Aorta (tissue), 5 donors: ENCODE measurements around the gene LMTK2. TPM values are rescaled to one million over a fixed set of nuclear protein-coding genes. Genes with fewer than 3 reads are reported as not detected.

Experiments
- ATAC-seq: fragments of 200-7000 bp; cut with Tn5 transposase; one replicate; pipeline ENCODE4 v1.9.1; 2022; ENCODE audit warnings: moderate library complexity; ENCODE audit not compliant: low FRiP score
- DNase-seq, 2 donors: peaks; one replicate each; pipeline ENCODE4 v3.0.0-alpha.2; 2020
- H3K27ac ChIP-seq, 2 donors: one replicate each; pipeline ENCODE4 v1.5.1; 2013; ENCODE audit warnings: low read length in 2 of 2, mild to moderate bottlenecking in 2 of 2, moderate library complexity in 2 of 2, control low read depth in 1 of 2, inconsistent platforms in 1 of 2, low read depth in 1 of 2
- H3K27me3 ChIP-seq, 2 donors: one replicate each; pipeline ENCODE4 v1.6.1; 2013; ENCODE audit warnings: control low read depth in 1 of 2, low read length in 1 of 2, mild to moderate bottlenecking in 1 of 2, moderate library complexity in 1 of 2; ENCODE audit not compliant: insufficient read depth in 2 of 2, control insufficient read depth in 1 of 2
- H3K36me3 ChIP-seq, 2 donors: one replicate each; pipeline ENCODE4 v1.6.1; 2013; ENCODE audit warnings: control low read depth in 1 of 2, low read length in 1 of 2, mild to moderate bottlenecking in 1 of 2; ENCODE audit not compliant: insufficient read depth in 2 of 2, control insufficient read depth in 1 of 2
- H3K4me1 ChIP-seq, 2 donors: one replicate each; pipeline ENCODE4 v1.6.1; 2013; ENCODE audit warnings: low read length in 2 of 2, control low read depth in 1 of 2, mild to moderate bottlenecking in 1 of 2, moderate library complexity in 1 of 2; ENCODE audit not compliant: insufficient read depth in 2 of 2, control insufficient read depth in 1 of 2
- H3K4me3 ChIP-seq, 2 donors: one replicate each; pipeline ENCODE4 v1.5.1; 2013; ENCODE audit warnings: low read length in 2 of 2, control low read depth in 1 of 2, mild to moderate bottlenecking in 1 of 2
- H3K9me3 ChIP-seq: one replicate; pipeline ENCODE4 v1.6.1; 2013; ENCODE audit warnings: mild to moderate bottlenecking, low read length; ENCODE audit not compliant: control insufficient read depth
- WGBS, 2 donors: extraction: QIAGEN DNeasy Blood & Tissue Kit; methylation state at CpG; one replicate each; pipeline ENCODE4 v1.1.7; 2013; 5-methylcytosine and 5-hydroxymethylcytosine counted together
- intact Hi-C, 2 donors: fragments of 100-400 bp; cut with DNase I; formaldehyde crosslinking; loops; one replicate each; pipeline versions ENCODE4 v1.14.2 to v1.15.0; 2022
- polyA plus RNA-seq, 2 donors: library from polyadenylated mRNA; stranded (reverse); fragments of 200-250 nt; gene quantifications; one replicate each; pipeline ENCODE4 v1.2.3, GENCODE V29; 2013
- total RNA-seq, 2 donors: library from RNA; stranded (reverse); fragmentation: NEBNext Ultra II Directional; extraction: Animal tissue kit (Norgen Biotek cat#: 25700); gene quantifications; one replicate each; pipeline ENCODE4 v1.2.1, GENCODE V29; 2021
- donor health status: healthy with polysubstance abuse.
- donor health status: Bipolar disorder and iron deficiency.
- donor health status: DM: no; HTN: no; CAD: no.
- donor health status: DM: no; HTN: no; CAD: no.
- donor health status: DM: yes; HTN: yes; CAD: no.

LMTK2 gene
- total and polyA plus RNA-seq, 4 donors = 1.5 to 16.6 (median 8.6) TPM

DNA sequence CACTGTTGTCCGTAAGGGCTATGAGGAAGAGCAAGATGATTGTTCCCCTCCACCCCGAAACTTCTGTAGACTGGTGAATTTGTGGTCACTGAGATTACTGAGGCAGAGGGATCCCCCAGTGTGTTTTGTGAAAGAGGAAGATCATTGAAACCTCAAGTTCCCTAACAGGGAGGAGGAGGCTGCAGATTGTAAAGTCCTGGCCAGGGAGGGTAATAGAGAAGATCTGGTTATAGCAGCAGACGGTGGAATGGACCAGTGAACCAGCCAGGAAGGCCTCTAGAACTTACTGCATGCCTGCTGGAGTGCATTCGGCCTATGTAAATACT, 31.1 kb downstream of the LMTK2 start:
- Histone ChIP-seq H3K27me3 (no peaks in the 10 kb centered on the region), H3K27ac (no peak overlapping the region), H3K36me3 (peaks cover 0 to 10% of the 10 kb centered on the region in 2 donors), H3K4me1 (no peaks in the 10 kb centered on the region), H3K4me3 (no peak overlapping the region), H3K9me3 (no peaks in the 10 kb centered on the region)
- intact Hi-C loops = no loop called here
- 92 to 93% methylated on average over 4 of the region's 4 CpGs for WGBS, 2 donors
- DNase-seq (no peak), ATAC-seq (no peak)

DNA sequence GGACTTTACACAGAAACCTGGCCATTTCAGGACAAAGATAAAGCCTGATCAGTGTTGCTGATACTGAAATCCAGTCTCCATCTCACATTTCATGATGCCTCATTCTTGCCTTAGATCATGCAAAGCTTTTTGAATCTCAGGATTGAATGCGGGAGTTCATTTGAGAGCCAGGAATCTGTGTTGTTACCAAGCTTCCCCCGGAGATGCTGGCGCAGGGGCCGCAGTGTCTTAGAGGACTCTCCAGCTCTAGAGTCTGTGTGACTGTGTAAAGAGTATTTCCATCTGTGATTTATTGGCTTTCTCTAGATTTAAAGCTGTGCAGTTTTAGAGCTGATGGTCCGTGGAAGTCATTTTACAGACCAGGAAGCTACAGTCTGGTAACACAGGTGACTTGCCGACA, 32.0 kb downstream of the LMTK2 start:
- Histone ChIP-seq H3K4me3 (no peak overlapping the region), H3K36me3 (peaks cover 0 to 12% of the 10 kb centered on the region in 2 donors), H3K9me3 (no peaks in the 10 kb centered on the region), H3K27ac (no peak overlapping the region), H3K27me3 (no peaks in the 10 kb centered on the region), H3K4me1 (no peaks in the 10 kb centered on the region)
- 95% methylated on average over 6 of the region's 6 CpGs for WGBS, 2 donors
- DNase-seq (no peak), ATAC-seq (no peak)
- intact Hi-C loops = no loop called here

DNA sequence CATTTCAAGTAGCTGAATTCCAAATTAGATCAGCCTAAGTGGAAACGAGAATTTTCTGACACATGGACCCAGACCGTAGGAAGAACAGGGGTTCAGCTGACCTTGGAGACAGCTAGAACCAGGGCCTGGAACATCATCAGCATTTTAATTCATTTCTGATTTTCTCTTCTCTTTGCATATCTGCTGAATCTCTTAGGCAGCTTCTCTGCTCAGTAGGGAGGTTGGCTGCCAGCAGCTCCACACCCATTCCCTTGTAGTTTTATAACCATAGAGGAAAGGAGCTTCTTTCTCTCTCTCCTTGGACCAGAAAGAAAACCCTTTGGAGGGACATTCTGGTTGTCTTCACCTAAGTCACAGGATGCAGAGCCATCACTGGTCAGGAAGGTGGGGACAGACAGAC, 36.0 kb downstream of the LMTK2 start:
- H3K36me3 ChIP-seq = peaks cover 0 to 12% of the 10 kb centered on the region in 2 donors
- DNase-seq = no peak
- no peaks in the 10 kb centered on the region for H3K4me1 ChIP-seq
- intact Hi-C loops = no loop called here
- H3K4me3 ChIP-seq = no peak overlapping the region
- H3K27me3 ChIP-seq = no peaks in the 10 kb centered on the region
- no peak for ATAC-seq
- WGBS, 2 donors = 92 to 98% methylated on average over 2 of the region's 2 CpGs
- H3K27ac ChIP-seq = no peak overlapping the region
- H3K9me3 ChIP-seq = no peaks in the 10 kb centered on the region

DNA sequence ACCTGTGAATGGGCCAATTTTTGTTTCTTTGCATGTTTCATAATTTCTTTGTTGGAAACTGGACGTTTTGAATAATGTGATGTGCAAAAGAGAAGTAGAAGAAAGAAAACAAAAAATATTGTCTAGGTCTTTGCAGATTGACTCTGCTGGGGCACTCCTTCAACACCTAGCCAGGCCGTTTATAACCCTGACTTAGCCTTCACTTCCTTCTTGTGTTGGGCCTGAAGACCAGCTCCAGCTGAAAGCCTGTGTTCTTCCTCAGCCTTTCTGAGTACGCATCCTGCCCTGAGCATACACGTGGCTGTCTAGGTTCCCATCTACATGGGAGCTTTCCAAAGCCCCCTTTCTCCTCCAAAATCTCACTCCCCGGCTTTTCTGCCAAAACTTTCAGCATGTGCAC, 41.9 kb downstream of the LMTK2 start:
- no peaks in the 10 kb centered on the region for H3K4me1 ChIP-seq
- H3K4me3 ChIP-seq = no peak overlapping the region
- WGBS, 2 donors = 87 to 90% methylated on average over 5 of the region's 5 CpGs
- no peaks in the 10 kb centered on the region for H3K9me3 ChIP-seq
- DNase-seq (no peak), ATAC-seq (no peak)
- H3K36me3 ChIP-seq = peaks cover 0 to 3% of the 10 kb centered on the region in 2 donors
- intact Hi-C loops = no loop called here
- H3K27ac ChIP-seq = no peak overlapping the region
- H3K27me3 ChIP-seq = no peaks in the 10 kb centered on the region

DNA sequence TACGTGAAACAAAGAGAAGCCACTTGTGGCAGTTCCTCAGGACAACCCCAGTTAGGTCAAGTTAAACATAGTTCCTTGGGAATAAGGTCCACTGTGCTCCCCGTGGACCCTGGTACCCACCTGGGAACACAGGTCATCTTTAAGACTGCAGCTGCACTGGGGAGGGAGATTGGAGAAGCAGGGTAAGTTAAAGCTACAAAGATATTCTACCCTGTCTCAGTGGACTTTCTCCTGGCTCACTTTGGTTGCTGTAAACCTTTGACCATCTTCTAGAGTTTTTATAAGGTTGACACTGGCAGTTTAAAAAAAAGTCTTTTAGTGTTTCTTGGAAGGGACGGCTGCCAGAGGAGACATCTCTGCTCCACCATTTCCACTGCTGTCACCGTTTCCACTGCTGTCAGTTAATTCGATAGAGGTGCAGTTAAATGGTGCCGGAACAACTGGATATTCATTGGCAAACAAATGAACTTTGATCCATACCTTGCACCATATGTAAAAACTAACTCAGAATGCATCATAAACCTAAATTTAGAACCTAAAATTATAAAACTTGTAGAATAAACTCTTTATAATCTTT, 42.5 kb downstream of the LMTK2 start:
- no peak overlapping the region for H3K4me3 ChIP-seq
- no peaks in the 10 kb centered on the region for H3K4me1 ChIP-seq
- no peaks in the 10 kb centered on the region for H3K9me3 ChIP-seq
- 91% methylated on average over 6 of the region's 6 CpGs for WGBS, 2 donors
- H3K27ac ChIP-seq = no peak overlapping the region
- ATAC-seq = no peak
- peaks cover 0 to 3% of the 10 kb centered on the region in 2 donors for H3K36me3 ChIP-seq
- DNase-seq = no peak
- H3K27me3 ChIP-seq = no peaks in the 10 kb centered on the region
- intact Hi-C loops = no loop called here

DNA sequence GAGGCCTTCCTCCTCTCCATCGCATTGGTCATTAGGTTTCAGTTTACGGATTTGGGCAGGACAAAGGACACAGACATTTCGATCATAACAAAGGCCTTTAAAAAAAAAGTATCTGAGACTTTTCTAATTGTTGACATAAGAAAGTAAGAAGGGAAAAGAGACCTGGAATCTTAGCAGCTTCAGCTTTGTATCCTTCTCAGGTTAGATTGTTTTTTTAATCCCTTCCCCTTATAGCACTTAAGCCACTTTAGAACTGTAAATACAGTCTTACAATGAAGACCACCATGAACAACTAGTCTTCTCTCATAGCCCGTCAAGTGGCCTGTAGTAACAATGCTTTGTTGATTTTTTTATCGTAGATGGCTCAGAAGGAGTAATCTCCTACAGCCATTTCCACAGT, 45.2 kb downstream of the LMTK2 start:
- intact Hi-C loops = no loop called here
- WGBS, 2 donors = 96% methylated on average over 5 of the region's 5 CpGs
- no peak for DNase-seq
- no peak overlapping the region for H3K4me3 ChIP-seq
- peaks cover 0 to 3% of the 10 kb centered on the region in 2 donors for H3K36me3 ChIP-seq
- H3K9me3 ChIP-seq = no peaks in the 10 kb centered on the region
- no peak overlapping the region for H3K27ac ChIP-seq
- ATAC-seq = no peak
- H3K27me3 ChIP-seq = no peaks in the 10 kb centered on the region
- H3K4me1 ChIP-seq = no peaks in the 10 kb centered on the region

DNA sequence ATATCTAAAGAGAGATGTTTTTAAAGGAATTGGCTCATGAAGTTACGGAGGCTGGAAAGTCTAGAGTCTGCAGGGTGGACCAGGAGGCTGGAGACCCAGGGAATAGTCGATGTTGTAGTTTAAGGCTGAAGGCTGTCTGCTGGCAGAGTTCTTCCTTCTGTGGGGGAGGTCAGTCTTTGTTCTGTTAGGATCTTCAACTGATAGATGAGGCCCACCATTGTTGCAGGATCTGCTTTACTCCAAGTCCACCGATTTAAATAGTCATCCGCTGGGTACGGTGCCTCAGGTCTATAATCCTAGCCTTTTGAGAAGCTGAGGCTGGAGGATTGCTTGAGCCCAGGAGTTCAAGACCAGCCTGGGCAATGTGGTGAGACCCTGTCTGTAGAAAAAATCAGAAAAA, 50.0 kb downstream of the LMTK2 start:
- no peaks in the 10 kb centered on the region for H3K27me3 ChIP-seq
- H3K4me1 ChIP-seq = no peaks in the 10 kb centered on the region
- H3K36me3 ChIP-seq = peaks cover 2 to 4% of the 10 kb centered on the region in 2 donors
- no peaks in the 10 kb centered on the region for H3K9me3 ChIP-seq
- DNase-seq (no peak), ATAC-seq (no peak)
- WGBS, 2 donors = 96 to 99% methylated on average over 5 of the region's 5 CpGs
- H3K27ac ChIP-seq = no peak overlapping the region
- H3K4me3 ChIP-seq = no peak overlapping the region
- intact Hi-C loops = no loop called here

DNA sequence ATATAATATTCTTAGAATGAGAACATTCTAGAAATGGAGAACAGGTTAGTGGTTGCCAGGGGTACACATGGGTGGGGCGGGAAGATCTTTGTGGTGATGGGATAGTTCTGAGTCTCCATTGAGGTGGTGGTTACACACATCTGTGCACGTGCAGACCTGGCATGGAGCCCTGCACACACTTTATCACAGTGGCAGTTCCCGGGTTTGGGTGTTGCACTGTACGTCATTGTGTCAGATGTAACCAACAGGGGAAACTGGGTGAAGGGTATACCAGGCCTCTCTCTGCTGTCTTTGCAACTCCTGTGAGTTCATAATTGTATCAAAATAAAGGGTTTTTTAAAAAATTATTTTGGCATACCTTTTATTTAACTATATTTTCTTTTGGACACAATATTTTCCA, 51.1 kb downstream of the LMTK2 start:
- ATAC-seq (no peak), DNase-seq (no peak)
- Histone ChIP-seq H3K4me1 (no peaks in the 10 kb centered on the region), H3K4me3 (no peak overlapping the region), H3K9me3 (no peaks in the 10 kb centered on the region), H3K36me3 (peaks cover 2% of the 10 kb centered on the region in 2 donors), H3K27ac (no peak overlapping the region), H3K27me3 (no peaks in the 10 kb centered on the region)
- 88 to 93% methylated on average over 4 of the region's 4 CpGs for WGBS, 2 donors
- intact Hi-C loops = no loop called here

DNA sequence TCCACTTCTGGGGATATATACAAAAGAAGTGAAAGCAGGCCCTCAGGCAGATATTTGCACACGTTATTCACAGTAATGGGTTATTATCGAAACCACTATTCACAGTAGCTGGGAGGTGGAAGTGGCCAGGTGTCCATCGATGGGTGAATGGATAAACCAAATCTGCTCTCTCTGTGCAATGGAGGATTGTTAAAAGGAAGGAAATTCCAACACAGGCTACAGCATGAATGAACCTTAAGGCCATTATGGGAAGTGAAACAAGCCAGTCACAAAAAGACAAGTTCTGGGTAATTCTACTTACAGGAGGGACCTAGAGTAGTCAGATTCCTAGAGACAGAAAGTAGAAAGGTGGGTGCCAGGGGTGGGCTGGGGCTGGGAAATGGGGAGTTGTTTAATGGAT, 56.1 kb downstream of the LMTK2 start:
- H3K4me3 ChIP-seq = no peak overlapping the region
- H3K9me3 ChIP-seq = no peaks in the 10 kb centered on the region
- intact Hi-C loops = loop anchor here in 1 of 2 donors (10.0 kb wide), 1 partner anchor 1048 kb away; the partner anchor contains the start of gene SDHAF3
- 95 to 96% methylated on average over 3 of the region's 3 CpGs for WGBS, 2 donors
- no peaks in the 10 kb centered on the region for H3K4me1 ChIP-seq
- H3K36me3 ChIP-seq = peaks cover under 1 to 2% of the 10 kb centered on the region in 2 donors
- no peak overlapping the region for H3K27ac ChIP-seq
- no peak for ATAC-seq
- DNase-seq = no peak
- H3K27me3 ChIP-seq = no peaks in the 10 kb centered on the region
